Right ventricle myocardium inferior (tissue), 1 donor: ENCODE results near the gene ALKAL2. TPM values are rescaled to one million over a fixed set of nuclear protein-coding genes. Genes with fewer than 3 reads are reported as not detected.

Experiments used
- ATAC-seq: fragments of 200-7000 bp; cut with Tn5 transposase; one replicate; pipeline ENCODE4 v1.9.1; 2020; ENCODE audit warnings: mild to moderate bottlenecking, moderate library complexity
- DNase-seq: peaks from one replicate; pipeline ENCODE4 v3.0.0; 2021; ENCODE audit errors: missing footprints
- intact Hi-C: fragments of 100-400 bp; cut with DNase I; formaldehyde crosslinking; loops from one replicate; pipeline ENCODE4 v1.11.0; 2022
- total RNA-seq: library from RNA; stranded (reverse); fragmentation: NEBNext Ultra II Directional; extraction: Animal tissue kit (Norgen Biotek cat#: 25700); gene quantifications from one replicate; pipeline ENCODE4 v1.2.1, GENCODE V29; 2021
- donor health status: DM: no; HTN: yes; CAD: no; lungs with severe emphysema.

Gene ALKAL2
- total RNA-seq, 1 donor from 2014 or later = 0.62 TPM

- DNase-seq (no peak), ATAC-seq (no peak)
- intact Hi-C loops = no loop called here
Observed at GRCh38 chr2:256094-256493, 31.8 kb downstream of the ALKAL2 start.

GRCh38 chr2:255195-255594 lies 32.7 kb downstream of the ALKAL2 start:
- intact Hi-C loops = no loop called here
- DNase-seq (no peak), ATAC-seq (no peak)

GRCh38 chr2:254241-254640 lies 33.6 kb downstream of the ALKAL2 start:
- intact Hi-C loops = no loop called here
- no peak for ATAC-seq

GRCh38 chr2:253202-253638 lies 34.7 kb downstream of the ALKAL2 start:
- no peak for ATAC-seq
- intact Hi-C loops = no loop called here
- no peak for DNase-seq

More at GRCh38 chr2:254241-254640, 33.6 kb downstream of the ALKAL2 start:
- no peak for DNase-seq

GRCh38 chr2:252001-252602 lies 35.8 kb downstream of the ALKAL2 start:
- DNase-seq (no peak), ATAC-seq (no peak)
- intact Hi-C loops = no loop called here

DNA sequence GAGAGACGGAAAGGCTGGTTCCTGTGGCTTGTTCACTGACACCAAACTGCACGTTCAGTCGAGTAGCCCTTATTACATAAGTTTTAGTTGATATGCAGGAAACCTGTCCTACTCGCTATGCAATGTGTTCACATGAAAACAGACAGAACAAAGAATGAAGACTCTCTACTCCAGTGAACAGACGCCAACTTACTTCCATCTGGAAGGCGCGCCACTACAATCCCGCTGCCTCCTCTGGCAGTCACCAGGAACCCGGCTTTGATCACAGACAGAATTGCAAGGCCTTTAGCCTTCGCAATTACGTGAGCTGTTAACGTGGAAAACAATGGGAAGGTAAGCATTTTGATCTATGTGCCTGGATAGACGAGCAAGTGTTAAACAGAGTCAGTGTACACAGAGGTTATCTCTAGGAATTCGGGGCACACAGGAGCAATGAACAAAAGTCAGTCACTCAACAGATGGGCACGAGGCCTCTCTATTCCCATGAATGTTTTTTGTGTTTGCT lies 38.3 kb downstream of the ALKAL2 start:
- intact Hi-C loops = loop anchor here (5.0 kb wide), 1 partner anchor 388 kb away; no protein-coding TSS in a partner anchor
- ATAC-seq = no peak
- DNase-seq = no peak

- intact Hi-C loops = loop anchor here (5.0 kb wide), 1 partner anchor 389 kb away; no protein-coding TSS in a partner anchor
- ATAC-seq = no peak
Observed at GRCh38 chr2:248724-249123, 39.2 kb downstream of the ALKAL2 start.

DNA sequence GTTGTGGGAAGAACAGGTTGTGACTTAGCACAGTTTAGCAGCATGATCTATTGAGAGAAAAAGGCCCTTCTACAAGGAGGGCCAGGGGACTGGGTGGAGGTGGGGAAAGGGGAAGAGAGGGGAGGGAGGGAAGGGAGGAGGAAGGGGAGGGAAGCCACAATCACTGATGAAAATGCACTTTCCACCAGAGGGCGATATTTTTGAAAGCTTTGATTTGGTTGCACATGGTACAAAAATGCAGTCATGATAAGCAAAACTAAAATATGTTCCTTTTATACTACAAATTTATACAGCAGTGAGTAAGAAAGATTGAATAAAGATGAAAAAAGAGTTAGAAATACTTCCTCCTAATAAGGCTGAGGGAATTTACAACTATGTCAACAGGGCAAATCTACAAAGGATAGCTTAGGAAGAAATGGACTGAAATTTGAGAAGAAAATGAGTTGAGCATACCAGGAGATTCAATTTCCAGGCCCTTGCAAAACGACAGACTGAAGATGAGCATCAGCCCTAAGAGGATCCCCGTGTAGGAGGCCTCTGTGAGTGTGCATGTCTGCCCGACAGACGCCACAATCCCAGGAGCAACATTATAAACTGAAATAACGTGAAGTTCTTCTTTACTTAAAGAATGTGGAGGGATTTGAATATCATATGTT lies 41.3 kb downstream of the ALKAL2 start:
- intact Hi-C loops = loop anchor here (2.0 to 5.0 kb wide), 2 partner anchors 44 to 391 kb away; no protein-coding TSS in a partner anchor
- DNase-seq (no peak), ATAC-seq (no peak)

More at GRCh38 chr2:248724-249123, 39.2 kb downstream of the ALKAL2 start:
- no peak for DNase-seq

GRCh38 chr2:244547-244946 lies 43.3 kb downstream of the ALKAL2 start:
- intact Hi-C loops = no loop called here
- DNase-seq = no peak

GRCh38 chr2:238869-239268 lies 49.0 kb downstream of the ALKAL2 start:
- ATAC-seq (no peak), DNase-seq (no peak)
- intact Hi-C loops = no loop called here

More at GRCh38 chr2:244547-244946, 43.3 kb downstream of the ALKAL2 start:
- ATAC-seq = no peak

GRCh38 chr2:238431-238830 lies 49.5 kb downstream of the ALKAL2 start:
- ATAC-seq = no peak
- no peak for DNase-seq
- intact Hi-C loops = no loop called here

DNA sequence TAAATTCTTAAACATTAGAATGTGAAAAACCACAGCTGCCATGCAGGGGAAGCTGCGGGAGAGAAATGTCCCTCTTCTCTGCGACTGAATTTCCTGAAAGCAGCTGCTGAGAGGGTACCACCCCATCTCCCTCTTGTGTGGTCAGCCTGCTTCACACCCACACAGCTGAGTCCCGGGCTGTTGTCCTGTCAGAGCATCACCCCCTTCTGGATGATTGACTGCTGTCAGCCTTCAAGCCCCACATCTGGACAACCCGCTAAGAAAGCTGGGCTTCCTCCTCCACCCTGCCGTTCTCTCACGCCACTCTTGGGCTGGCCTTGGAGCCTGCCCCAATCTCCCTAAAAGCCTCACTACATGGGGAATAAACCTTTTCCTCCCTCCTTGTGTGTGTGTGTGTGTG lies 50.0 kb downstream of the ALKAL2 start:
- no peak for DNase-seq
- intact Hi-C loops = no loop called here
- ATAC-seq = no peak

DNA sequence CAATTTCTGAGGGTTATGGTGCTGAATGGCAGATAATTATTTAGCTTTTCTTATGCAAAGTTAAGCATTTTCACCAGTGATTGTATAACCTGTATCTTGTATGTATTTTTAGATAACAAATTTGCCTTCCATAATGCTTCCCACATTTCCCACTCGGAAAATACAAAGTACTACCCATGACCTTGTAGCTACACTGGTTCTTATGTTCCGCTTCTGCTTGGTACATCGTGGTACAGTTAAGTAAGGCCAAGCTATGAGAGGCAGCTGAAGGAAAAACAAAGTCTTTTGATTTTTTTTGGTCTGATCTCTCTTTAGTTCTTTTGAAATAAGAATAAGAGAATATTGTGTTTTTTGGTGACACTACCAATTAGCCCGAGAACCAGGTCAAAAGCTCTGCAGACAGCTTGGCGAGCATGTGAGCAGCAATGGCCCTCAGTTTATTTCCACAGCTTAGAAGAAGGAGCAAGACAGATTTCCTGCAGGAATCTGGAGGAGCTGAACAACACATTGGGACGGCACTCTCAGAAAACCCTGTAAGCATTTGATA lies 50.8 kb downstream of the ALKAL2 start:
- no peak for DNase-seq
- intact Hi-C loops = no loop called here
- ATAC-seq = no peak

- ATAC-seq (no peak), DNase-seq (no peak)
- intact Hi-C loops = no loop called here
Observed at GRCh38 chr2:234421-234820, 53.5 kb downstream of the ALKAL2 start.

GRCh38 chr2:233030-233429 lies 54.9 kb downstream of the ALKAL2 start:
- no peak for DNase-seq
- no peak for ATAC-seq
- intact Hi-C loops = no loop called here

DNA sequence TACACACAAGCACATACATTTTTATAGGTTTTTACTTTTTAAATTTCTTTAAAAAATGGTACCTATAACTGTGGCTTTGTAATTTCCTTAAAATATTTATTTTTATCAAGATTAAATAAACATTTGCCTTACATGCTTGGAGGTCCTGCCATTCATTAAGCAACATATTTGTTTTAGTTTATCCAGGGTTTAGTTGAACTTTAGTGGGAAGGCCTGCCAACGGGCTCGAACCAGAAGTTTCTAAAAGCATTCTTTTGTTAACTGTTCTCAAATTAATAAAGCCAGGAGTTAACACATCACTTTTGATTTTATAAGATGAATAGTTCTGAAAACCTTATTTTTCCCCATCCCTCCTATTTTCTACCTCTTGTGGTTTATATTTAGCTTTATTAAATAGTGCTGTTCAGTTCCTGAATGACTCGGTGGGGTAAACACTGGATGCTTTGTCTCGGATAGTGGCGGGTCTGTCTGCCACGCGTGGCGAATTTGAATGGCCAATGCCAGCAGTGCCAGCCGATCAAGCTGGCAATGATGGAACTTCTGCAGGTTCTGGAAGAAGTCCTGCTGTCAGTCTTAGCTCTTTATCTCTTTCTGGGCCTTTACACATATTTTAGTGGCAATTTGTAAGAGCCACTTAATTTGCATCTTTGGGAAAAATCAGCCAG lies 56.2 kb downstream of the ALKAL2 start:
- intact Hi-C loops = no loop called here
- no peak for DNase-seq
- ATAC-seq = no peak
